ENCODE measurements around the gene ATCAY.

ATCAY gene

GRCh38 chr19:3907626-3908265, 27.3 kb downstream of the ATCAY start:
- H3K27me3 ChIP-seq (ENCODE audit: insufficient read depth, poor library complexity, severe bottlenecking), result no peaks in the 10 kb centered on the region
- DNase-seq (ENCODE audit: low read depth in 1 of 2, low spot score in 1 of 2), result no peak
- H3K27ac ChIP-seq (replicated peaks), result no peak overlapping the region
- no peak for TF ChIP-seq GABPA (IDR thresholded peaks at IDR 0.05; ENCODE audit: low read depth)
- TF ChIP-seq POLR2AphosphoS5 (IDR thresholded peaks at IDR 0.05; ENCODE audit: low read depth), result no peak
- TF ChIP-seq REST (IDR thresholded peaks at IDR 0.05; ENCODE audit: insufficient replicate concordance, low read depth), result no peak
- TF ChIP-seq, protein P1, sequence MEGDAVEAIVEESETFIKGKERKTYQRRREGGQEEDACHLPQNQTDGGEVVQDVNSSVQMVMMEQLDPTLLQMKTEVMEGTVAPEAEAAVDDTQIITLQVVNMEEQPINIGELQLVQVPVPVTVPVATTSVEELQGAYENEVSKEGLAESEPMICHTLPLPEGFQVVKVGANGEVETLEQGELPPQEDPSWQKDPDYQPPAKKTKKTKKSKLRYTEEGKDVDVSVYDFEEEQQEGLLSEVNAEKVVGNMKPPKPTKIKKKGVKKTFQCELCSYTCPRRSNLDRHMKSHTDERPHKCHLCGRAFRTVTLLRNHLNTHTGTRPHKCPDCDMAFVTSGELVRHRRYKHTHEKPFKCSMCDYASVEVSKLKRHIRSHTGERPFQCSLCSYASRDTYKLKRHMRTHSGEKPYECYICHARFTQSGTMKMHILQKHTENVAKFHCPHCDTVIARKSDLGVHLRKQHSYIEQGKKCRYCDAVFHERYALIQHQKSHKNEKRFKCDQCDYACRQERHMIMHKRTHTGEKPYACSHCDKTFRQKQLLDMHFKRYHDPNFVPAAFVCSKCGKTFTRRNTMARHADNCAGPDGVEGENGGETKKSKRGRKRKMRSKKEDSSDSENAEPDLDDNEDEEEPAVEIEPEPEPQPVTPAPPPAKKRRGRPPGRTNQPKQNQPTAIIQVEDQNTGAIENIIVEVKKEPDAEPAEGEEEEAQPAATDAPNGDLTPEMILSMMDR (IDR thresholded peaks at IDR 0.05; ENCODE audit: insufficient read depth, low read length), result no peak
- no peak for TF ChIP-seq SPI1 (IDR thresholded peaks at IDR 0.05; ENCODE audit: borderline replicate concordance, low read depth)
- H3K4me3 ChIP-seq (replicated peaks; ENCODE audit: insufficient read depth, low read length), result no peak overlapping the region

DNA sequence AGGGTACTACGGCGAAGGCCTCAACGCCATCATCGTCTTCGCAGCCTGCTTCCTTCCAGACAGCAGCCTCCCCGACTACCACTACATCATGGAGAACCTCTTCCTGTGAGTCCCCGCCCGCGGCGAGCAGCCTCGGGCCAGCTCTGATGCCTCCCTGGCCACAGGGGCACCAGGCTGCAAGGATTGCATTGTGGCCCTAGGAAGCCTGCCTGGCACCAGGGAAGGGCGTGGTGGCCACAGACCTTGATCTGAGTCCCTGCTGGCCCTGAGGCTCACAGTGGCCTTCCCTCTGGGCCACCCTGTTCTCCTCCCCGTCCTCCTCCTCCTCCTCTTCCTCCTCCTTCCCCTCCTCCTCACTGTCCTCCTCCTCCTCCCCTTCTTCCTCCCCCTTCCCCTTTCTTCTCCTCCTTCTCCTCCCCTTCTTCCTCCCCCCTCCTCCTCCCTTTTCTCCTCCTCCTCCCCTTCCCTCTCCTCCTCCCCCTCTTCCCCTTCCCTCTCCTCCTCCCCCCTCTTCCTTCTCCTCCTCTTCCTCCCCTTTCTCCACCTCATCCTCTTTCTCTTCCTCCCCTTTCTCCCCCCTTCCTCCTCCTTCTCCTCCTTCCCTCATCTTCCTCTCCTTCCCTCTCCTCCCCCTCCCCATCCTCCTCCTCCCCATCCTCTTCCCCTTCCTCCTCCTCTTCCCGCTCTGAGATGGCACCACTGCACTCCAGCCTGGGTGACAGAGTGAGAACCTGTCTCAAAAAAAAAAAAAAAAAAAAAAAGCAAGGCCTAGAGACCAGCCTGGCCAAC, 28.0 kb downstream of the ATCAY start:
- no peak for TF ChIP-seq REST (IDR thresholded peaks at IDR 0.05; ENCODE audit: insufficient replicate concordance, low read depth)
- TF ChIP-seq SPI1 (IDR thresholded peaks at IDR 0.05; ENCODE audit: borderline replicate concordance, low read depth), result no peak
- TF ChIP-seq POLR2AphosphoS5 (IDR thresholded peaks at IDR 0.05; ENCODE audit: low read depth), result no peak
- TF ChIP-seq, protein P1 (IDR thresholded peaks at IDR 0.05; ENCODE audit: insufficient read depth, low read length), result no peak
- TF ChIP-seq GABPA (IDR thresholded peaks at IDR 0.05; ENCODE audit: low read depth), result no peak
- peak in 1 of 2 experiments; percentile 22 for DNase-seq (ENCODE audit: low read depth in 1 of 2, low spot score in 1 of 2)
- H3K27me3 ChIP-seq (ENCODE audit: insufficient read depth, poor library complexity, severe bottlenecking), result no peaks in the 10 kb centered on the region
- H3K27ac ChIP-seq (replicated peaks), result no peak overlapping the region
- no peak overlapping the region for H3K4me3 ChIP-seq (replicated peaks; ENCODE audit: insufficient read depth, low read length)

GRCh38 chr19:3910105-3910504, 29.6 kb downstream of the ATCAY start:
- Histone ChIP-seq H3K4me3 (replicated peaks; ENCODE audit: insufficient read depth, low read length) (no peak overlapping the region), H3K27me3 (ENCODE audit: insufficient read depth, poor library complexity, severe bottlenecking) (no peaks in the 10 kb centered on the region), H3K27ac (replicated peaks) (no peak overlapping the region)
- no peak for TF ChIP-seq POLR2AphosphoS5 (IDR thresholded peaks at IDR 0.05; ENCODE audit: low read depth)
- no peak for TF ChIP-seq SPI1 (IDR thresholded peaks at IDR 0.05; ENCODE audit: borderline replicate concordance, low read depth)
- no peak for TF ChIP-seq REST (IDR thresholded peaks at IDR 0.05; ENCODE audit: insufficient replicate concordance, low read depth)
- no peak for TF ChIP-seq GABPA (IDR thresholded peaks at IDR 0.05; ENCODE audit: low read depth)
- TF ChIP-seq, protein P1 (IDR thresholded peaks at IDR 0.05; ENCODE audit: insufficient read depth, low read length), result no peak
- no peak for DNase-seq (ENCODE audit: low read depth in 1 of 2, low spot score in 1 of 2)

Measured in HL-60 (cell line).